HepG2 (cell line): ENCODE results near the gene PMM2. TPM values are rescaled to one million over a fixed set of nuclear protein-coding genes. Genes with fewer than 3 reads are reported as not detected.

Experiments used
- CENPBD1 ChIP-seq: sonication (generic); formaldehyde crosslinking; IDR thresholded peaks from 2 replicates; pipeline ENCODE4 v1.8.0; 2022; ENCODE audit warnings: missing genetic modification reagents, low read depth, mild to moderate bottlenecking, borderline replicate concordance
- KDM5B ChIP-seq: sonication (generic); formaldehyde crosslinking; IDR thresholded peaks from 2 replicates; pipeline ENCODE4 v1.4.0; 2020; ENCODE audit warnings: missing genetic modification reagents, mild to moderate bottlenecking, borderline replicate concordance
- MED8 ChIP-seq: sonication (generic); formaldehyde crosslinking; IDR thresholded peaks from 2 replicates; pipeline ENCODE4 v1.8.1; 2023; ENCODE audit warnings: mild to moderate bottlenecking, missing genetic modification reagents; ENCODE audit not compliant: insufficient replicate concordance
- NR1H2 ChIP-seq: sonication (generic); formaldehyde crosslinking; IDR thresholded peaks from 2 replicates; pipeline ENCODE4 v1.8.1; 2022; ENCODE audit warnings: low read depth, missing genetic modification reagents, borderline replicate concordance
- PAF1 ChIP-seq: IDR thresholded peaks from 2 replicates; pipeline ENCODE4 v1.6.1; 2016; ENCODE audit warnings: missing genetic modification reagents, missing compliant biosample characterization
- POLR2A ChIP-seq, 2 experiments: IDR thresholded peaks; 2 replicates each; pipeline ENCODE4 v1.6.1; 2011; ENCODE audit warnings: low read depth in 2 of 2, low read length in 2 of 2, mild to moderate bottlenecking in 1 of 2, moderate library complexity in 1 of 2; ENCODE audit not compliant: insufficient read depth in 1 of 2
- PRMT3 ChIP-seq: sonication (generic); formaldehyde crosslinking; IDR thresholded peaks from 2 replicates; pipeline ENCODE4 v1.8.1; 2022; ENCODE audit warnings: low read depth, mild to moderate bottlenecking, moderate library complexity, missing genetic modification reagents, borderline replicate concordance
- RBFOX2 ChIP-seq: fragments of 200-400 bp; formaldehyde crosslinking; IDR thresholded peaks from 2 replicates; pipeline ENCODE4 v1.6.1; 2017; ENCODE audit warnings: low read depth, mild to moderate bottlenecking, low read length
- SP4 ChIP-seq: sonication (generic); formaldehyde crosslinking; IDR thresholded peaks from 2 replicates; pipeline ENCODE4 v1.8.1; 2023; ENCODE audit warnings: mild to moderate bottlenecking, missing genetic modification reagents
- ZFP1 ChIP-seq: IDR thresholded peaks from 2 replicates; pipeline ENCODE4 v1.6.1; 2016
- ZNF12 ChIP-seq: sonication (generic); formaldehyde crosslinking; IDR thresholded peaks from 2 replicates; pipeline ENCODE4 v1.5.0; 2020; ENCODE audit warnings: missing genetic modification reagents
- ZNF17 ChIP-seq: sonication (generic); formaldehyde crosslinking; IDR thresholded peaks from 2 replicates; pipeline ENCODE4 v1.5.0; 2020; ENCODE audit warnings: mild to moderate bottlenecking, missing genetic modification reagents
- ZNF282 ChIP-seq: fragments of 450-650 bp; IDR thresholded peaks from 2 replicates; pipeline ENCODE4 v1.6.1; 2018; ENCODE audit not compliant: partially characterized antibody
- ZNF326 ChIP-seq: sonication (generic); formaldehyde crosslinking; IDR thresholded peaks from 2 replicates; pipeline ENCODE4 v1.4.0; 2020; ENCODE audit warnings: missing genetic modification reagents, borderline replicate concordance
- polyA plus RNA-seq, 8 experiments: library from polyadenylated mRNA; depleted of rRNA in 3 of 8; stranded (reverse) in 7 of 8; unstranded in 1 of 8; fragments of >200 nt; fragmentation: Illumina TruSeq in 4 of 8; extraction: Trizol in 4 of 8; gene quantifications; 2 replicates each; pipeline versions ENCODE4 v1.2.1 to v1.2.3, GENCODE V29; 2011 to 2016; ENCODE audit warnings: low read depth in 4 of 8, missing spikeins in 1 of 8, mixed read lengths in 1 of 8; ENCODE audit not compliant: insufficient read depth in 1 of 8
- total RNA-seq, 5 experiments: library from RNA; depleted of rRNA; stranded (reverse); fragments of >200 nt; fragmentation: Illumina TruSeq; extraction: Trizol; gene quantifications; 2 replicates each; pipeline ENCODE4 v1.2.3, GENCODE V29; 2016; ENCODE audit warnings: low read depth in 1 of 5
- TF ChIP-seq, protein P1 (sequence below): sonication (generic); formaldehyde crosslinking; IDR thresholded peaks from 2 replicates; pipeline ENCODE4 v1.8.0; 2023; ENCODE audit warnings: mild to moderate bottlenecking, missing genetic modification reagents

PMM2 gene
- total and polyA plus RNA-seq, 2 of the 13 experiments (the other 11 are each of a cell fraction or from before 2014, with no cell fraction given) = 52.2 to 93.7 TPM

GRCh38 chr16:8814095-8814806 is 16.6 kb downstream of the PMM2 start (continued):
- TF ChIP-seq, protein P1, sequence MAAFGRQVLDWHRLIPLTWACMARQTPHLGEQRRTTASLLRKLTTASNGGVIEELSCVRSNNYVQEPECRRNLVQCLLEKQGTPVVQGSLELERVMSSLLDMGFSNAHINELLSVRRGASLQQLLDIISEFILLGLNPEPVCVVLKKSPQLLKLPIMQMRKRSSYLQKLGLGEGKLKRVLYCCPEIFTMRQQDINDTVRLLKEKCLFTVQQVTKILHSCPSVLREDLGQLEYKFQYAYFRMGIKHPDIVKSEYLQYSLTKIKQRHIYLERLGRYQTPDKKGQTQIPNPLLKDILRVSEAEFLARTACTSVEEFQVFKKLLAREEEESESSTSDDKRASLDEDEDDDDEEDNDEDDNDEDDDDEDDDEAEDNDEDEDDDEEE (CRISPR knock-in tag) = no peak
- TF ChIP-seq SP4 (no peak), ZNF12 (CRISPR knock-in tag) (no peak), ZNF17 (no peak), KDM5B (CRISPR knock-in tag) (no peak), CENPBD1 (CRISPR knock-in tag) (no peak), ZNF282 (no peak), PAF1 (CRISPR knock-in tag) (0 out of 2 replicates have a peak, but pooled peaks have one; percentile 43), NR1H2 (no peak), ZFP1 (CRISPR knock-in tag) (no peak), MED8 (CRISPR knock-in tag) (no peak), POLR2A (IDR thresholded peaks at IDR 0.05; ENCODE audit: insufficient read depth in 1 of 2, low read depth in 2 of 2, low read length in 2 of 2) (peak in 1 of 2 experiments; percentile 30; a peak in 1 of 4 replicates), ZNF326 (CRISPR knock-in tag) (no peak), RBFOX2 (0 out of 2 replicates have a peak, but pooled peaks have one; percentile 41), PRMT3 (no peak)
